ENCODE data around the gene PPM1H. TPM values are rescaled to one million over a fixed set of nuclear protein-coding genes. Genes with fewer than 3 reads are reported as not detected.

PPM1H gene
- total and polyA plus RNA-seq, 2 of the 8 experiments (the other 6 are each of a cell fraction or from before 2014, with no cell fraction given), result 16.4 to 36.1 TPM

DNA sequence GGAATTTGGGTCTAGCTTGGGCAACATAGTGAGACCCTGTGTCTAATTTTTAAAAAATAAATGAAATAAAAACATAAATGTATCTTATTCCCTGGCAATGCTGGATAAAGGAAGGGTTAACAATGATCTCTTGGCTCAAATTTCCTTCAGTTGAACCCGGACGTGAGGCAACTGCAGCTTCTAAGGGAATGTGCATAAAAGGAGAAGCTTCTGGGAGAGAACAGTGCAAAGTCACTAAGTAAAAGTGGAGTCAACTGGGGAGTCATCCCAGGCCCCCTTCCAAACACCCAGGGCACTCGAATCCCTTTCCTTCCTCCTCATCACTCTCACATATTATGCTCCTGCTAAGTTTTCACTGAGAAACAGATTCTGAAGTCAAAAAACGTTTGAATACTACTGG, 147.3 kb downstream of the PPM1H start (continued):
- TF ChIP-seq GABPA (IDR thresholded peaks at IDR 0.05; ENCODE audit: borderline replicate concordance, insufficient read depth, low read length) (no peak), EZH2 (IDR thresholded peaks at IDR 0.05; ENCODE audit: low read depth, low read length, severe bottlenecking) (no peak), SUZ12 (IDR thresholded peaks at IDR 0.05; ENCODE audit: low read length) (no peak), EGR1 (IDR thresholded peaks at IDR 0.05; ENCODE audit: borderline replicate concordance, low read depth, low read length) (no peak), EP300 (IDR thresholded peaks at IDR 0.05; ENCODE audit: borderline replicate concordance in 1 of 2, low read depth in 2 of 2, low read length in 2 of 2) (no peak), CTCF (IDR thresholded peaks at IDR 0.05; ENCODE audit: control extremely low read depth in 1 of 3, insufficient read depth in 1 of 3, low read depth in 1 of 3, low read length in 3 of 3) (no peak), NRF1 (IDR thresholded peaks at IDR 0.05; ENCODE audit: low read depth, low read length) (no peak)
